Astrocyte of the hippocampus (primary cell): ENCODE results near the gene DYNC2H1.
A peak's percentile ranks its signal among the peaks of the same experiment; 100 is the strongest.
"Not testable (repeated sequence)": the region's sequence is repeated elsewhere in the genome, so short reads cannot be mapped to it uniquely, and the experiment has no call there.

ENCODE experiments used
- DNase-seq: peaks from one replicate; pipeline ENCODE4 v3.0.0; 2011; ENCODE audit warnings: low read depth, low spot score

Gene DYNC2H1

DNA sequence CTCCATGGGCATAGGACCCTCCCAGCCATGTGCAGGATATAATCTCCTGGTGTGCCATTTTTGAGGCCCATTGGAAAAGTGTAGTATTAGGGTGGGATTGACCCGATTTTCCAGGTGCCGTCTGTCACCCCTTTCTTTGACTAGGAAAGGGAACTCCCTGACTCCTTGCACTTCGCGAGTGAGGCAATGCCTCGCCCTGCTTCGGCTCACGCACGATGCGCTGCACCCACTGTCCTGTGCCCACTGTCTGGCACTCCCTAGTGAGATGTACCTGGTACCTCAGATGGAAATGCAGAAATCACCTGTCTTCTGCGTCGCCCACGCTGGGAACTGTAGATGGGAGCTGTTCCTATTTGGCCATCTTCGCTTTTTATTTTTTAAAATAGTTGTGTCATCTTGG is 32.8 kb downstream of the DYNC2H1 start:
- not testable (repeated sequence) for DNase-seq

DNA sequence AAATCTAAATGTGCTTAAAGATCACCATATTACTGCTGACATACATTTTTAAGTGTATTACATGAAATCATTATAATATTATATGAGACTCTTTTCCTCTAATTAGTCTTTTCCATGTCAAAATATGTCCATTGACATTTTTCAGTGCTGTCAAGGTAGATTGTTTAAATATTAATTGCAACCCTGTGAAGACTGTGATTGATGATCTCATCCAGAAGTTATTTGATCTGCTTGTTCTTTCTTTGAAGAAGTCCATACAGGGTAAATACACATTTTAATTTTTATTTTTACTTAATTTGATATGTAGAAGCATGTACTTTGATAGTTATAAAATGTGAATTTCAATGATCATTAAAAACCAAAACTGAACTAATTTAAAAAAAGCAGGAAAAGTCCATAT is 38.4 kb downstream of the DYNC2H1 start:
- peak; percentile 7 for DNase-seq

DNA sequence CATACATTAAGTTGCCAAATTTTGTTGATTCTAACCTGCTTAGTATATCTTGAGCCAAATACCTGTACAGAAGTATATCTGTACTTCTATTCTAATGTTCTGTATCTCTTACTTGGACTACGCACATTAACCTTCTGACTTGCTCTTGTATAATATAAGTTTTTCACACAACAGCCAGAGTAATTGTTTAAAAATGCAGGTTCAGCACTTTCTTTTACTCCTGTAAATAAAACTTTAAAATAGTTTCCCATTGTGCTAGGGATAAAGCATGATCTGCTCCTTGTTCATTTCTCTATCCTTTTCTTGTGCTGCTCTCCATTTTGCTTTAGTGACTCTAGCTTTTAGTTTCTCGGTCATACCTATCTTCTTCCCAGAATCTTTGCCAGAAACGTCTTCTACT is 48.3 kb downstream of the DYNC2H1 start:
- DNase-seq: no peak

DNA sequence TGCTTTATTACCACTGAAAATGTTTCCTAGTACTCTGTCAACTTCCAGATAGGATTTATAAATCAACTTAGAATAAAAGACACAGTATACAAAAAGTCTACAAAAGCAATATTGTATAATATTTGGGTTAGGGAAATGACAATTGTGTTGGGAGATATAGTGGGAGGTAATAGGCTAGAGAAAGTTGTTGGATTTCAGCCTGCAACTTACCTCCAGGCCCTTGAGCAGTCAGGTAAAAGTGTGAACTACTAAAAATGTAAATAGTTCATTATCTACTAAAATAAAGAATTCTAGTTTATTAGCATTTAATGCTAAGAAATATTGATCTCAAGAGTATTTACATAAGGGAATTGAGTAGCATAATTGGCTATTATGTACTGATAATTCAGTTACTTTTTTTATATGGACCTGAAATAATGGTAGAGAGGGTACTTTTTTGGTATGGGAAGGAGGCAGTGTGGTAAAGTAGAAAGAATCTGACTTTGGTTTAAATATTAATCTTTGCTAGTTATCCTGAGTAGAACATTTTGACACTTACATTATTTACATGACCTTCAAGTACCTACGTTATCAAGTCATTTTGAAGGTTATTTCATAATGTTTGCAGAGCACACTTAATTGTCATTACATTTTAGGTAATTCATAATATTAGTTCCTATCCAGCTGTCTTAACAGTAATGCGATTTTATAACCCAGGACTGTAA is 55.0 kb downstream of the DYNC2H1 start:
- DNase-seq: no peak

DNA sequence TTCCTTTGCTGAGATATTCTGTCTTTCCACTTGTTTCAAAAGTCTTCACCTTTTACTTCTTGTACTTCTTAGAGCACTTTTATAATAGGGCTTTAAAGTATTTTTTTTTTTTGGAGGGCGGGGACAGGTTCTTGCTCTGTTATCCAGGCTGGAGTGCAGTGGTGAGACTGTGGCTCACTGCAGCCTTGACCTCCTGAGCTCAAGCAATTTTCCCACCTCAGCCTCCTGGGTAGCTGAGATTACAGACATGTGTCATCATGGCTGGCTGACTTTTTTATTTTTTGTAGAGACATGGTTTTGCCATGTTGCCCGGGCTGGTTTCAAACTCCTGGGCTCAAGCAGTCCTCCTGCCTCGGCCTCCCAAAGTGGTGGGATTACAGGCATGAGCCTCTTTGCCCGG is 57.9 kb downstream of the DYNC2H1 start:
- DNase-seq: no peak

DNA sequence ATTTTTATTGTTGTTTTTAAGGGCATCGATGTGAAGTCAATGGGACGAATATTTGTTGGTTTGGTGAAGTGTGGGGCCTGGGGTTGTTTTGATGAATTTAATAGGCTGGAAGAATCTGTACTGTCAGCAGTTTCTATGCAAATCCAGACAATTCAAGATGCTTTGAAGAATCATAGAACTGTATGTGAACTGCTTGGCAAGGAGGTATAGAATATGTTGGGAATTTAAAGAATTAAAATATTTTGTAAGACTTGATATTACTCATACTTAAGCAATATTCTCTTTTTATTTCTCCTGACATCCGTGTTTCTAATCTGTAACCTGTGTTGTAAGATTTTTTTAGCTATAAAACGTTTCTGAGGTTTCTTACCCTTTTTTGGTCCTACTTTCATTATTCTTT is 61.6 kb downstream of the DYNC2H1 start:
- peak; percentile 1 for DNase-seq

DNA sequence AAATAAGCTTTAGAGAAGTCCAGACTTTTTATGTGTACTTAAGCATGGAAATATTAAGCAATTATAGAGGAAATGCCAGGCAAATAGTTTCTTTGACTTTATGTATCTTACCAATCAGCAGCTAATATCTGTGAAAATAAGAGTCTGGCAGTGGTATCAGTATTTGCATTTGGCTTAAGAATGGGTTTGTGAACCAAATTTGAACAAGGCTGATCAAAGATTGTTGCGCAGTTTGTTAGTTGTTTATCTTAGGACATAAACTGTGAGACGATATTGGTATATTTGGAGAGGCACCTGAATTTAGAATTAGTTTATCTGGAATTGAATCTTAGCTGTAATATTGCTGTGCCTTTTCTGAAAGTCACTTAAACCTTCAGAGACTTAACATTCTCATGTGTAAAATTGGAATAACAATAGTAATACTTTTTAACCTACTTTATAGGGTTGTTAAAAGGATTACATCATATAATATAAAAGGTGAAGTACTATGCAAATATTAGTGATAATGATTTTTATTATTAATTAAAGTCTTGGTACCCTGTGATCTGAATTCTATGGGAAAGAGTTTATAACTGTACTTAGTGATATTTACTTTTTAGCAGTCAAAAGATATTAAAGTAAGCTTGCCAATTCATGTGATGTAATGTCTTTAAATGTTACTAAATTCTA is 66.4 kb downstream of the DYNC2H1 start:
- DNase-seq: no peak

DNA sequence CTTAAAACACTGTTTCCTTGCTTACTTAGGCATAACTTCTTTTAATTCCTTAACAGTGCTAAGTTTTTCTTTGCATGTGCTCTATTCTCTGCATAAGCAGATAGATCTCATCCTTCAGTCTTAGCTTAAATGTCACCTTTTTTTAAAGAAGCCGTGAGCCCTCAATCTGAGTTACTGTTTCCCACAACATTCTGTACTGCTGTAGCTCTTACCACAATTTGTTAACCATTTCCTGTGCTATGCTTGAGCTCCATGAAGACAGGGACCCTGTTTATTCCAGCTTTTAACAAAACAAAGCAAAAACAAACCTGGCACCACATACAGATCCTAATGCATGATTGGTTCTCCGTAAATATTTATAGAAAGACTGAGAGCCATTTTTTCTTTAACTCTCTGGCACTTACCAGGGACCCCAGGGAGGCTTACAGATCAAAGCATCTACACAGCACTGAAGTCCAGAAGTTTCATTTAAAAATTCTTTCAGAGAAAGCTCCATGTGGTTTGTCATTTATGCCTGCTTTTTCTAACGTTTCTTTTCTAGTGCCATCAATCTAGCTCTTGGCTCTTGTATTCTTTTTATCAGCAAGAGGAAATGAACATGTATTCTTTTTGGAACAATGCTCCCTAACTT is 74.9 kb downstream of the DYNC2H1 start:
- peak; percentile 27 for DNase-seq

DNA sequence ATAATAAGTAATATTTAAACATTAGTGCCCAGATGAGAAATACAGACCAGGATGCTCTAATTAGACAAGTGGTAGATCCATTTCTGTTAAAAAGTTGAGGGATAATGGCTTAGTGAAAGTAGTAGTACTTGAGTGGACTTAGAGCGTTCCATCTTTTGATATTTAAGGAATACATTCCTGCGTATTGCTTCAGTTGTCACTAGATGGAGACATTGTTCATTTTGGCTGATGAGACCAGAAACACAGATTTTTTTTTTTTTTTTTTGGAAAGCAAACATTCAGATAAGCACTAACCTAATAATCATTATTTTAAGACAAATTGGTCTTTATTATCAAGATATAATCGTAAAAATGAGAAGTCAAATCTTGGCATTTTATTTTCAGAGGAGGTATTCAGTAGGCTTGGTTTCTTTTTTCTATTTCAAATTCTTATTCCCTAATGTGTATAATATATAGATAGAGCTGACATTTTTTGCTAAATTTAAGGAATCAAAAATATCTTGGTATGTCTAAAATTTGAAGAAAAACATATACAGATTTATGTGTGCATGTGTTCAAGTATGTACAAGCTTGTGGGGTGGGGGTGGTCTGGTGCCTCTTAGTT is 92.9 kb downstream of the DYNC2H1 start:
- DNase-seq: peak; percentile 58

DNA sequence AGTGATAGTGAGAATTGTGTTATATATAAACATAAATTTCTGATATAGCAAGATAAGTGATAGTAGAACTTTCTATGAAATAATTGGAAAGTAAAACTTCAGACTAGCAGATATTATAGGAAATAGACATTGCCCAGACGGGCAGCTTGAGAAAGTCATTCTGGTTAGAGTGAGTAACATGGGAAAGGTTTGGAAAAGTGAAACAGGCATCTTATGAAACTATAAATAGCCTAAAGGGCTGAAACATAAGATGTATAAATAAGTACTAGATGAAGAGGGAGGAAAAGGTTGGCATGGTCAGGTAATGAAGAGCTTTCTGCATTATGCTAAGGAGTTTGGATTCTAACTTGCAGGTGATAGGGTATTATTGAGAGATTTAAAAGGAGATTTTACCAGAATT is 101.3 kb downstream of the DYNC2H1 start:
- DNase-seq: no peak

DNA sequence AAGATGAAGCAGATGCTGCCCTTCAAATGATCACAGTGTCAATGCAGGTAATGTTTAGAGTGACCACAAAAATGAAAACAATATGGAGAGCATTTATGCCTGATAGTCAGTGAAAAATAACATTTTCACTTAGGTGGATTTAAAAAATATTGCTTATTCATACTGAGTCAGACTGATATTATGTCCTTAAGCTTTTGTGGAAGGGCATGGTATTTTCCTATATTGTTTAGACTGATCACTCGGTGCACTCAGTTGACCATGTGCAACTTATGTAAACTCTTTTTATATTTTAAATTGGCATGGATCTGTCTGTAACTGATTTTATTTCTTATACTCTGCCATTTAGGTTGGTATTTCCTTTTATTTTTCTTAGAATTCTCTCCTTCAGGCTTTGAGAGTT is 106.6 kb downstream of the DYNC2H1 start:
- DNase-seq: no peak

DNA sequence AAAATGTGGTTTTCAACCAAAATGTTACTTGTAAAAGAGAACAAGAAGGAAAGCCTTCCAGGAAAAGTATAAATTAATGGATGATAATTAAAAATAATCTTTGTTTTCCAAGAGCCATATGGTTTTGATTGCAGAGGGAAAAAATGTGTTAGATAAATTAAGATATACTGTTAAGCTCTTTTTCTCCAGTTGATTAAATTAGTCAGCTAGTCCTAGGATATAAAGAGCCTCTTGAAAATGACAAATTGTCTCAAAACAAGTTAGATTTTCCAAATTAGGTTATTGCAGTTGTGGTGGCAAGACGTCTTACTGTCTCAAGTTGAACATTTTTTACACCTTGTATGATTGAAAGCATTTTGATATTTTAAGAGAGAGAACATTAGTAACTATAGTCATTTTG is 110.9 kb downstream of the DYNC2H1 start:
- DNase-seq: no peak

DNA sequence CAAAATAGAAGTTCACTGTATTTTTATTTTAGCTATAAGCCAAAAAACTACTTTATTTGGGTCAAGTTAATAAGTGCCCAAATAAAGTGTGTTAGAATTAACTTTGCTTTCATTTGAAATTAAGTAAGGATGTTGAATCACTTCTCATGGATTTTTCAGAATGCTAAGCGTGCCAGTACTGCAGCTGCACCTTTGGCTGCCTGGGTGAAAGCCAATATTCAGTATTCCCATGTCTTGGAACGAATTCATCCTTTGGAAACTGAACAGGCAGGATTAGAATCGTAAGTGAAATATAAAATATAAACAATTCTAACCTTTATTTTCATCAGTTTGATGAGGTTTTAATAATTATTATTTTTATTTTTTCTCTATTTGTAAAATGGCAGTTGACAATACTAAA is 113.6 kb downstream of the DYNC2H1 start:
- DNase-seq: peak; percentile 45

DNA sequence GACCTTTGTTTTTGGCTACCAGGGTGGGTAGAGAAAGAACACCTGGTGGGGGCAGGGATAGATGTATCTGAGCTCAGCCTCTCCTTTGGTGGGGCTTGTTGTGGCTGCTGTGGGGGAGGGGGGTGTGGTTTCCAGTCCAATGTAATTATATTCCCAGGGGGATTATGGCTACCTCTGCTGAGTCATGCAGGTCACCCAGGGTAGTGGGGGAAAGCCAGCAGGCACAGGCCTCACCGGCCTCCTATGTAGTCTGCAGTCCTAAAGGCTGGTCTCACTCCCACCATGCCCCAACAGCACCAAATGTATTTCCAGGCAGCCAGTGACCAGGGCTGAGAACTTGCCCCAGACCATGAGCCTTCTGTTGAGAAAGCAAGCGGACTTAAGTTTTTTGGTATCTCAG is 119.6 kb downstream of the DYNC2H1 start:
- DNase-seq: peak; percentile 3

DNA sequence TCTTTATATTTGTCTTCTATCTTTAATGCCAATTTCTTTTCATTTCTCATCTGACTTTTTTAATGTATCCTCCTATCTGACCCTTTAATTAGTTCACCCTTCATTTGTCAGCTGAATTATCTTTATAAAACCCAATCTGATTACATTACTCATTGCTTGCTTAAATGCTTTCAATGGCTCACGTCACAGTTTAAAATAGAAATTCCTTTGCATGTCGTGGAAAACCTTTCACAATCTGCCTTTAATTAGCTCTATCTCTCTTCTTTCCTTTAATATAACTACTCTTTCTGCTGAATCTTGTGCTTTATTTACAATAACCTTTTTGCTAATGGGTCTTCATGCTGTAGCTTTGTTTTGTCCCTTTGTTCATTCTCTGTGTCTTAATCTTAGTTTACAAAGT is 125.7 kb downstream of the DYNC2H1 start:
- peak; percentile 20 for DNase-seq

DNA sequence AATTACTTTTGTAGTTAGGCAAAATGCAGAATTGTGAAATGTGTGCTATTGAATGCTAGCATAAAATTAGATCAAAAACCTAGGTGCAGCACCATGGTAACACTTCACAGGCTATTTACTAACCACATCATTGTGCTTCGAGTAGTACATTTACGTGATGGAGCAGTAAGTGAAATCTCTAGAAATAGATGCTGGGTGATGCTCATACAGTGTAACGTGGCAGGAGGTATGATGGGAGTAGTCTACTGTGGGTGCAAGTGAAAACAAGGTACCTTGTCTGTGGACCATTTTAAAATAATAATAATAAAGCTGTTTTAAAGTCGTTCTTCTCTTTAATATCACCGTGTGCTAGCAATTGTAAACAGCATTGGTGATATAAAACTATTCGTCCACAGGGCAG is 132.3 kb downstream of the DYNC2H1 start:
- DNase-seq: no peak

DNA sequence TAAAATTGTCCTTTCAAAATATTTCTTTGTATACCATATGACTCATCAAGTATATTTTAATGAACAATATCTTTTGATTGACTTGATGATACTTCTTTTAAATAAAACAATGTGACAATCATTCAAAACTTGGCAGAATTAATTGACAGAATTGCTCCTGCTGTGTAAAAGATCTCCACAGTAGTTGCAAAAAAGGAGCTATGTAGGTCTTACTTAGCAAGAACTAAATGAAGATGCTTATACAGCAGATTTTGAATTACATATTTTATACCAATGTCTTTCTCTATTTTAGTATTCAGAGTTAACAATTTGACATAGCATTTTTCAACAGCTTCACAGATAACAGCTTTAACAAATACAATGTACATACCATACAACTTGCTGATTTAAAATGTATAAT is 144.9 kb downstream of the DYNC2H1 start:
- no peak for DNase-seq

DNA sequence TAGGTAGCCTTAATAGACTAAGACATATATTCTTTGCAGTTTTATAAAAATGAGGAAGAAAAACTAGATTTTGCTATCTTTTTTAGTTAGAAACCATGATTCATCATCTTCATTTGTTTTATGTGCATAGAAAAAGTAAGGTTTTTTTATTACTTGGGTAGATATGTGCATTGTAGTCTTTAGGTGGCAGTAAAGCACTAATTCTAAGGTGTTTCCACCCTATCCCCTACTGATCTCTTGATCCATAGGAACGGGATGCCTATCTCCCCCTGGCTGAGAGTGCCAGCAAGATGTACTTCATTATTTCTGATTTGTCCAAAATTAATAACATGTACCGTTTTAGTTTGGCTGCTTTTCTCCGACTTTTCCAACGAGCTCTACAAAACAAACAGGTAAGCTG is 148.1 kb downstream of the DYNC2H1 start:
- peak; percentile 27 for DNase-seq

DNA sequence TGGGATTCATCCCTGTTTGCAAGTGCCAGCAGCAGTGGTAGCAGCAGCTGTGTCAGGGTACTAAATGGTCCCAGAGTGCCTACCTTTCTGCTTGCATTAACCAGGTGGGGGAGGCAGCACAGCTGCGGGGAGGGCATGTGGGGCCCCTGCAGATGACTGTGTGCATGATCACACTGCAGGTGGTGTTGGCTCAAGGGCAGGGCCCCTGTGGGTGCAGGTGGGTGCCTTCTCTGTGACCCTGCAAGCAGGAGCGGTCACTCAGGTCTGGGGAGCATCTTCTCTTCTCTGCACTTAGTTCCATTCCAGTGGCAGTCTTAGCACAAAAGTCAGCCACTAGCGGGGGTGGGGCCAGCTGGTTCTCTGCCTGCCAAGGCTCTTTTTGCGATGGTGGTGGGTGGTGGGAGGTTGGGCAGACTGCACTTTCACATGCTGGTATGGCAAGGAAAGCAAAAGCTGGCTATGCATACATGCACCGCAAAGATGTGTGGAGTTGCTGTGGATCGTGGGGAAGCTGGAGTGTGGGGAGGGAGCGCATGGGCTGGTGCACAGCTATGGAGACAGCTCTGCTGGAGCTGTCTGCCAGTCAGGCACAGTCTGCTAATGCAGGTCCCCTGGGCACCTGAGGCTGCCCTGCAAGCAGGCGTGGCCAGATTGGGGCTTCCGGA is 157.1 kb downstream of the DYNC2H1 start:
- no peak for DNase-seq

DNA sequence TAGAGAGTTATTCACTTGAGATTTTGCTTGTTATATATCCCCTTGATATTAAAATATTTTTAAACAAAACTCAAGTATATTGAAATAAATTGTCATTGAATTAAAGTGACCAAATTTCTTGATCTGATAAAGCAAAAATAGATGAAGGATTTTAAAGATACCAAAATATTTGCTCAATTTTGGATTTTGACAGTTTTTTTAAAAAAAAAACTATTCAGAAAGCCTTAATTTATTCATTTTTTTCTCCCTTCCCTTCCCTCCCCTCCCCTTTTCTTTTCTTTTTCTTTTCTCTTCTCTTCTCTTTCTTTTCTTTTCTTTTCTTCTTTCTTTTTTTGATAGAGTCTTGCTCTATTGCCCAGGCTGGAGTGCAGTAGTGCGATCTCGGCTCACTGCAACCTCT is 163.7 kb downstream of the DYNC2H1 start:
- no peak for DNase-seq

DNA sequence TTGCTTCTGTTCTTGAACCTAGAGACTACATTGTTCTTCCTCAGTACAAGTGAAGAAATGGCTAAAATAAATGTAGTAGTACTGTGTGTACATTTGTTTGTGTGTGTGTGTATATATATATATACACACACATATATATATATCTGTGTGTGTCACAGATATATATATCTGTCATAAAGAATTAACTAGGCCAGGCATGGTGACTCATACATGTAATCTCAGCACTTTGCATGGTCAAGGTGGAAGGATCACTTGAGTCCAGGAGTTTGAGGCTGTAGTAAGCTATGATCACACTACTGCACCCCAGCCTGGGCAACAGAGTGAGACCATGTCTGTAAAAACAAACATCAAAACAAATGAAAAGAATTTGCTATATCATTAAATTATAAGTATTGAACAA is 164.8 kb downstream of the DYNC2H1 start:
- no peak for DNase-seq

DNA sequence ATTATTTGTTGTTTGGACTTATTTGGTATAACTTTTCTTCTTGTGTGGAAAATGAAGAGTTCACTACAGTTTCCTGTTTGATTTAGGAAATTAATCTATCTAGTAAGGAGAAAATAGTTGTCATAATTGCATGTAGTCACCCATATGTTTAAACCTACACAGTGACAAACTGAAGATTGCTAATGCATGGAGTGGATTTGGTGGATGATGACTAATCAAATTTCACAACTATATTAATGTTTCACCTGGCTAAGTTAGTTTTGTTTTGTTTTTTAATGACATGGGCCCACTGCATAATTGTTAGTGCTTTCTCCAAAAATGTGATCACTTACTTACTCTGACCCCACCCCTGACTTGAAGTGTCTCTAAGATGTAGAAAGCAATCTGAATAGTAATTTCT is 170.6 kb downstream of the DYNC2H1 start:
- DNase-seq: no peak
